ENCODE data around the gene ZNHIT6. TPM values are rescaled to one million over a fixed set of nuclear protein-coding genes. Genes with fewer than 3 reads are reported as not detected.

Gene ZNHIT6
- total and polyA plus RNA-seq, 10 of the 15 experiments (the other 5 are each of a cell fraction or from before 2014, with no cell fraction given), result 12.8 to 32.0 (median 18.8) TPM

DNA sequence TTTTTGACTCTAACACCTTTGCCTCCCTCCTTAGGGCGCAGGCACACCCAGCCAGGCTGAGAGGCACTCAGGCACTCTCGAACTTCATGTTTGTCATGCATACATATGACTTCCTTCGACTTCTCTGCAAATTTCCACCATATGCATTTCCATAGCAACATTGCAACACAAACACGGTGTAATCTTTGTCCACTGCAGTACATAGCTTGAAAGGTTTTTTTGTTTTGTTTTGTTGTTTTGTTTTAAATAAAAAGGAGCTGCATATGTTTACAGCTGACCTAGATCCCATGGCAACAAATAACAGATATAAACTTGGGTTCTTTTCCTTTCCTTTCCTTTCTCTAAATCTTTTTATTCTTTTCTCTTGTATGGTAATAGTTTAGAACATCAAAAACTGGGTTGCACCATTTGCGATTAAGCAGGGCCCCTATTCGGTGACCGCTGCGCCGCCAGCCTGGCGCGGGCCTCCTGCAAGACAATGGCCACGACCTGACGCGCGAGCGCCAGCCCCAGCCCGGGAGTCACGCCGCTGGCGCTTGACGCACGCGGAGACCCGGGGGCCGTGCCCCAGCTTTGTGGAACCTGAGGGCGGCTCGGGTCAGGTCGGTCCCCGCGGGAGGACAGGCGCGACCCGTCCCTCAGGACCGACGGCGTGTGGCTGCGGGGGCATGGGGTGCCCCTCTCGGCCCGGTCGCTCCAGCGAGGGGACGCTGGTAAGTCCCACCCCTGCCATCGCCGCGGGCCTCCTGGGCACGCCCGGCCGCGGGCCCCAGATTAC lies 92.5 kb downstream of the ZNHIT6 start:
- Histone ChIP-seq H3K36me3 (ENCODE audit: control insufficient read depth in 2 of 2, insufficient read depth in 2 of 2, low read length in 1 of 2) (no peaks in the 10 kb centered on the region), H3K9ac (ENCODE audit: control insufficient read depth, insufficient read depth, low read length) (no peak overlapping the region), H2AFZ (ENCODE audit: control insufficient read depth, low read depth, low read length) (no peak overlapping the region), H3K27ac (ENCODE audit: control insufficient read depth, insufficient read depth) (no peak overlapping the region), H3K4me1 (ENCODE audit: control insufficient read depth, insufficient read depth, low read length) (no peaks in the 10 kb centered on the region), H3K4me3 (no peak overlapping the region), H4K20me1 (ENCODE audit: control insufficient read depth, insufficient read depth) (no peaks in the 10 kb centered on the region), H3K9me3 (replicated peaks; ENCODE audit: control insufficient read depth, insufficient read depth, low read length) (no peaks in the 10 kb centered on the region; the same call in 2 of the 3 replicates), H3K79me2 (ENCODE audit: control insufficient read depth, insufficient read depth, low read length) (no peaks in the 10 kb centered on the region), H3K4me2 (ENCODE audit: control insufficient read depth, insufficient read depth) (no peak overlapping the region), H3K27me3 (replicated peaks in 1 of 2; ENCODE audit: control insufficient read depth in 2 of 2, insufficient read depth in 2 of 2, low read length in 1 of 2) (no peaks in the 10 kb centered on the region)
- 93% methylated on average over 32 of the region's 49 CpGs for WGBS (ENCODE audit: insufficient coverage, insufficient replicate concordance, low lambda C conversion rate, missing lambda C conversion rate)
- SMC1A ChIA-PET (ENCODE audit: uncharacterized antibody, unreplicated experiment), result no interaction called here
- FAIRE-seq (no peak), DNase-seq (ENCODE audit: low read depth, low spot score) (no peak), ATAC-seq (no peak)
- in situ Hi-C loops (cut with MboI) (no loop called here), intact Hi-C loops (cut with micrococcal nuclease; ENCODE audit: unreplicated experiment) (no loop called here)
- TF ChIP-seq SREBF2 (IDR thresholded peaks at IDR 0.05; ENCODE audit: low read length), result no peak
- no peak for TF ChIP-seq ATF7 (IDR thresholded peaks at IDR 0.05; ENCODE audit: low read depth)
- no peak for TF ChIP-seq RBBP5 (conservative IDR thresholded peaks at IDR 0.05)
- no peak for TF ChIP-seq MEF2B (IDR thresholded peaks at IDR 0.05; ENCODE audit: partially characterized antibody, poor library complexity, severe bottlenecking)
- TF ChIP-seq SPI1 (IDR thresholded peaks at IDR 0.05; ENCODE audit: borderline replicate concordance, insufficient read depth, low read depth, low read length), result no peak
- TF ChIP-seq KDM1A (IDR thresholded peaks at IDR 0.05; ENCODE audit: borderline replicate concordance), result no peak
- no peak for TF ChIP-seq MYC (IDR thresholded peaks at IDR 0.05; ENCODE audit: insufficient read depth, insufficient read length, insufficient replicate concordance, low read length, severe bottlenecking)
- TF ChIP-seq POLR2AphosphoS2 (IDR thresholded peaks at IDR 0.05; ENCODE audit: low read depth, low read length), result no peak
- no peak for TF ChIP-seq JUNB (IDR thresholded peaks at IDR 0.05)
- TF ChIP-seq NFXL1 (IDR thresholded peaks at IDR 0.05; ENCODE audit: borderline replicate concordance), result no peak
- no peak for TF ChIP-seq MTA3 (IDR thresholded peaks at IDR 0.05; ENCODE audit: borderline replicate concordance, low read length)
- no peak for TF ChIP-seq CEBPB (IDR thresholded peaks at IDR 0.05; ENCODE audit: borderline replicate concordance in 1 of 2, low read depth in 2 of 2, low read length in 2 of 2)
- no peak for TF ChIP-seq POLR2A (IDR thresholded peaks at IDR 0.05; ENCODE audit: low read depth, low read length)
- POLR2A ChIA-PET, result no interaction called here
- CTCF ChIA-PET, result interaction anchor here (1.5 kb wide), 1 partner anchor 9 kb away, joined by 5 read pairs; no protein-coding TSS in a partner anchor
- BruUV-seq (replicated peaks), result no TSS peak
- RAD21 ChIA-PET (ENCODE audit: unreplicated experiment), result no interaction called here

Data from GM12878 (cell line).